GM12878 (cell line): ENCODE data around the gene GGTA1. TPM values are rescaled to one million over a fixed set of nuclear protein-coding genes. Genes with fewer than 3 reads are reported as not detected.

Source experiments
- ATAC-seq: fragments of 200-7000 bp; cut with Tn5 transposase; 3 replicates; pipeline ENCODE4 v1.9.1; 2020; ENCODE audit warnings: mild to moderate bottlenecking, moderate library complexity
- BruUV-seq: library from RNA; stranded (reverse); fragments of 400-500 nt; replicated peaks from 2 replicates; lab custom pipeline; 2021; lab: Mats Ljungman, UMichigan
- CTCF ChIA-PET: fragments of 300-600 bp; sonication (Branson Sonifier 250); formaldehyde crosslinking; extraction: SDS; loops from one replicate; lab custom pipeline; 2021; ENCODE audit warnings: inconsistent platforms; lab: Yijun Ruan, JAX
- POLR2A ChIA-PET: fragments of 350-600 bp; formaldehyde crosslinking; extraction: SDS; loops from one replicate; lab custom pipeline; 2021; ENCODE audit warnings: inconsistent platforms; lab: Charles Lee
- RAD21 ChIA-PET: fragments of 300-600 bp; sonication (Branson Sonifier 250); formaldehyde crosslinking; loops from one replicate; lab custom pipeline; 2023; ENCODE audit warnings: antibody characterized with exemption; ENCODE audit not compliant: unreplicated experiment; lab: Charles Lee
- SMC1A ChIA-PET: fragments of 300-600 bp; sonication (Branson Sonifier 250); formaldehyde crosslinking; loops from one replicate; lab custom pipeline; 2023; ENCODE audit not compliant: unreplicated experiment, uncharacterized antibody; lab: Charles Lee
- DNase-seq: peaks from one replicate; pipeline ENCODE4 v3.0.0-alpha.2; 2011; ENCODE audit warnings: low read depth, low spot score
- FAIRE-seq: peaks from 3 replicates; lab custom pipeline; 2011; peaks lifted over from hg19 to GRCh38; lab: Jason Lieb, UNC
- H2AFZ ChIP-seq: 2 replicates; pipeline ENCODE4 v1.6.0; 2011; ENCODE audit warnings: low read depth, low read length, control low read depth; ENCODE audit not compliant: control insufficient read depth
- H3K27ac ChIP-seq: 2 replicates; pipeline ENCODE4 v1.5.1; 2011; ENCODE audit warnings: control low read depth; ENCODE audit not compliant: control insufficient read depth, insufficient read depth
- H3K27me3 ChIP-seq, 2 experiments: replicated peaks in 1 of 2; 2 replicates each; pipeline versions ENCODE4 v1.6.0 to v1.6.1; 2011; ENCODE audit warnings: low read length in 1 of 2; ENCODE audit not compliant: control insufficient read depth in 2 of 2, insufficient read depth in 2 of 2
- H3K36me3 ChIP-seq, 2 experiments: 2 replicates each; pipeline ENCODE4 v1.5.1; 2011; ENCODE audit warnings: low read length in 1 of 2; ENCODE audit not compliant: control insufficient read depth in 2 of 2, insufficient read depth in 2 of 2
- H3K4me1 ChIP-seq: 2 replicates; pipeline ENCODE4 v1.6.1; 2011; ENCODE audit warnings: mild to moderate bottlenecking, low read length, moderate library complexity, mixed read lengths; ENCODE audit not compliant: control insufficient read depth, insufficient read depth
- H3K4me2 ChIP-seq: 2 replicates; pipeline ENCODE4 v1.6.0; 2011; ENCODE audit warnings: control low read depth; ENCODE audit not compliant: control insufficient read depth, insufficient read depth
- H3K4me3 ChIP-seq: fragments of 200-600 bp; sonication (generic); 2 replicates; pipeline ENCODE4 v1.5.1; 2016
- H3K79me2 ChIP-seq: 2 replicates; pipeline ENCODE4 v1.6.0; 2011; ENCODE audit warnings: low read length; ENCODE audit not compliant: control insufficient read depth, insufficient read depth
- H3K9ac ChIP-seq: 2 replicates; pipeline ENCODE4 v1.8.0; 2011; ENCODE audit warnings: low read length, control low read depth, mixed read lengths; ENCODE audit not compliant: control insufficient read depth, insufficient read depth
- H3K9me3 ChIP-seq: replicated peaks from 3 replicates; pipeline ENCODE4 v1.5.1; 2011; ENCODE audit warnings: mild to moderate bottlenecking, low read length; ENCODE audit not compliant: control insufficient read depth, insufficient read depth
- H4K20me1 ChIP-seq: 2 replicates; pipeline ENCODE4 v1.6.0; 2011; ENCODE audit not compliant: control insufficient read depth, insufficient read depth
- E2F4 ChIP-seq: IDR thresholded peaks from 2 replicates; pipeline ENCODE4 v1.6.1; 2012; ENCODE audit warnings: low read depth, low read length, improper control_type of control experiment
- IRF5 ChIP-seq: fragments of 450-650 bp; IDR thresholded peaks from 2 replicates; pipeline ENCODE4 v1.6.1; 2017; ENCODE audit warnings: borderline replicate concordance
- LARP7 ChIP-seq: fragments of 450-650 bp; IDR thresholded peaks from 2 replicates; pipeline ENCODE4 v1.6.1; 2017; ENCODE audit warnings: mild to moderate bottlenecking
- MTA2 ChIP-seq: fragments of 450-650 bp; IDR thresholded peaks from 2 replicates; pipeline ENCODE4 v1.6.1; 2016; ENCODE audit warnings: low read depth, mild to moderate bottlenecking, moderate library complexity
- RELA ChIP-seq: fragments of 450-650 bp; IDR thresholded peaks from 2 replicates; pipeline ENCODE4 v1.8.0; 2014; ENCODE audit warnings: borderline replicate concordance; ENCODE audit not compliant: partially characterized antibody
- REST ChIP-seq: IDR thresholded peaks from 2 replicates; pipeline ENCODE4 v1.6.1; 2012; ENCODE audit warnings: mild to moderate bottlenecking, low read depth, low read length
- WGBS: methylation state at CpG from one replicate; pipeline ENCODE4 v1.1.6; 2016; ENCODE audit warnings: low lambda C conversion rate; ENCODE audit not compliant: insufficient replicate concordance, insufficient coverage; ENCODE audit errors: missing lambda C conversion rate; 5-methylcytosine and 5-hydroxymethylcytosine counted together
- in situ Hi-C: fragments of 300-500 bp; cut with MboI; formaldehyde crosslinking; loops from 9 replicates; pipeline ENCODE4 v1.14.3; 2018; ENCODE audit warnings: mixed read lengths
- intact Hi-C: fragments of 100-400 bp; cut with micrococcal nuclease; formaldehyde crosslinking; loops from one replicate; pipeline ENCODE4 v1.14.2; 2022; ENCODE audit not compliant: unreplicated experiment
- polyA plus RNA-seq, 11 experiments: library from polyadenylated mRNA; depleted of rRNA in 4 of 11; unstranded in 6 of 11; stranded (reverse) in 5 of 11; fragments of >200 nt; fragmentation: Nextera tagmentation in 4 of 11; fragmentation: Illumina TruSeq in 1 of 11; extraction: Ambion mirVana in 4 of 11; extraction: Trizol in 1 of 11; gene quantifications; 1 replicate in 1 of 11; 2 replicates in 10 of 11; pipeline versions ENCODE4 v1.2.1 to v1.2.3, GENCODE V29; 2011 to 2016; ENCODE audit warnings: inconsistent platforms in 2 of 11, missing spikeins in 2 of 11, low read depth in 1 of 11
- total RNA-seq, 4 experiments: library from RNA; depleted of rRNA in 3 of 4; stranded (reverse); fragments of >200 nt in 3 of 4; fragmentation: Illumina TruSeq in 1 of 4; extraction: Trizol in 1 of 4; gene quantifications; 2 replicates each; pipeline versions ENCODE4 v1.2.1 to v1.2.3, GENCODE V29; 2013 to 2021

GGTA1 gene
- total and polyA plus RNA-seq, 10 of the 15 experiments (the other 5 are each of a cell fraction or from before 2014, with no cell fraction given) = 0.09 to 0.65 (median 0.17) TPM; not detected in 2

GRCh38 chr9:121439711-121440664, 59.7 kb downstream of the GGTA1 start:
- H3K9me3 ChIP-seq = no peaks in the 10 kb centered on the region
- no peak overlapping the region for H2AFZ ChIP-seq
- WGBS = 35% methylated on average over 8 of the region's 8 CpGs
- H3K27ac ChIP-seq = no peak overlapping the region
- ATAC-seq = no peak
- ChIA-PET RAD21 (no interaction called here), CTCF (interaction anchor here (1.0 to 1.5 kb wide), 2 partner anchors 23 to 120 kb away, joined by 3 read pairs; no protein-coding TSS in a partner anchor), SMC1A (interaction anchor here (0.7 to 1.1 kb wide), 2 partner anchors 13 to 40 kb away, joined by 3 read pairs; no protein-coding TSS in a partner anchor), POLR2A (no interaction called here)
- H3K9ac ChIP-seq = no peak overlapping the region
- no peak overlapping the region for H3K4me3 ChIP-seq
- no peaks in the 10 kb centered on the region for H3K36me3 ChIP-seq
- H3K4me1 ChIP-seq = no peaks in the 10 kb centered on the region
- H4K20me1 ChIP-seq = no peaks in the 10 kb centered on the region
- BruUV-seq = no TSS peak
- DNase-seq = no peak
- intact Hi-C loops = no loop called here
- no peaks in the 10 kb centered on the region for H3K79me2 ChIP-seq
- FAIRE-seq = no peak
- no peak overlapping the region for H3K4me2 ChIP-seq
- H3K27me3 ChIP-seq = no peaks in the 10 kb centered on the region
- in situ Hi-C loops = no loop called here
- TF ChIP-seq LARP7 = no peak
- TF ChIP-seq RELA = no peak

- in situ Hi-C loops = no loop called here
- POLR2A ChIA-PET = interaction anchor here (0.7 kb wide), 1 partner anchor 15 kb away, joined by 3 read pairs; no protein-coding TSS in a partner anchor
- SMC1A ChIA-PET = interaction anchor here (1.1 kb wide), 1 partner anchor 12 kb away, joined by 3 read pairs; no protein-coding TSS in a partner anchor
- Histone ChIP-seq H3K36me3 (no peaks in the 10 kb centered on the region), H3K4me2 (no peak overlapping the region), H2AFZ (no peak overlapping the region), H4K20me1 (no peaks in the 10 kb centered on the region), H3K27ac (no peak overlapping the region), H3K27me3 (no peaks in the 10 kb centered on the region), H3K9me3 (no peaks in the 10 kb centered on the region), H3K4me1 (no peaks in the 10 kb centered on the region), H3K9ac (no peak overlapping the region), H3K79me2 (no peaks in the 10 kb centered on the region), H3K4me3 (no peak overlapping the region)
- RAD21 ChIA-PET = no interaction called here
- CTCF ChIA-PET = interaction anchor here (0.9 kb wide), 1 partner anchor 119 kb away, joined by 4 read pairs; no protein-coding TSS in a partner anchor
- WGBS = 23% methylated on average over 1 of the region's 1 CpG
- BruUV-seq = no TSS peak
- DNase-seq (no peak), ATAC-seq (no peak), FAIRE-seq (no peak)
- intact Hi-C loops = no loop called here
- TF ChIP-seq REST (no peak), E2F4 (no peak), IRF5 (no peak), MTA2 (no peak)
These were observed 60.6 kb downstream of the GGTA1 start for GRCh38 chr9:121439016-121439415.
